Stomach (tissue), 9 donors: Measurements from ENCODE around the gene UGT1A1. TPM values are rescaled to one million over a fixed set of nuclear protein-coding genes. Genes with fewer than 3 reads are reported as not detected.

ENCODE experiments used
- DNase-seq, 2 donors: peaks; one replicate each; pipeline versions ENCODE4 v3.0.0 to v3.0.0-alpha.2; 2013 to 2019
- H3K27ac ChIP-seq, 5 donors: fragments of 200-600 bp in 4 of 5; sonication (generic) in 4 of 5; one replicate each; pipeline ENCODE4 v1.5.1; 2013 to 2019; ENCODE audit warnings: mild to moderate bottlenecking in 1 of 5, moderate library complexity in 1 of 5
- H3K27me3 ChIP-seq, 3 donors: fragments of 200-600 bp; sonication (generic); one replicate each; pipeline ENCODE4 v1.5.1; 2017 to 2019; ENCODE audit warnings: mixed run types in 1 of 3
- H3K36me3 ChIP-seq, 4 donors: fragments of 200-600 bp; sonication (generic); 1 replicate in 3 of 4; 2 replicates in 1 of 4; pipeline ENCODE4 v1.5.1; 2016 to 2019
- H3K4me1 ChIP-seq, 4 donors: fragments of 200-600 bp; sonication (generic); one replicate each; pipeline ENCODE4 v1.5.1; 2016 to 2019
- H3K4me3 ChIP-seq, 4 donors: fragments of 200-600 bp; sonication (generic) in 3 of 4; one replicate each; pipeline ENCODE4 v1.5.1; 2016 to 2019; ENCODE audit warnings: mild to moderate bottlenecking in 1 of 4
- H3K9me3 ChIP-seq, 4 donors: fragments of 200-600 bp; sonication (generic); one replicate each; pipeline ENCODE4 v1.5.1; 2016 to 2019
- EP300 ChIP-seq: sonication (generic); formaldehyde crosslinking; IDR thresholded peaks from one replicate; pipeline ENCODE4 v1.6.1; 2017; ENCODE audit warnings: antibody characterized with exemption
- POLR2A ChIP-seq, 4 donors: fragments of 450-650 bp; IDR thresholded peaks; one replicate each; pipeline ENCODE4 v1.6.1; 2016; ENCODE audit warnings: antibody characterized with exemption in 4 of 4, control low read depth in 2 of 4, mild to moderate bottlenecking in 1 of 4, moderate library complexity in 1 of 4
- POLR2AphosphoS5 ChIP-seq, 3 donors: sonication (generic); formaldehyde crosslinking; IDR thresholded peaks; one replicate each; pipeline ENCODE4 v1.6.1; 2016; ENCODE audit warnings: antibody characterized with exemption in 3 of 3
- WGBS, 5 donors: extraction: QIAGEN DNeasy Blood & Tissue Kit in 3 of 5; methylation state at CpG; one replicate each; pipeline versions ENCODE4 v1.1.5 to v1.1.7; 2013 to 2018; 5-methylcytosine and 5-hydroxymethylcytosine counted together
- intact Hi-C: fragments of 100-400 bp; cut with DNase I; formaldehyde crosslinking; loops from one replicate; pipeline ENCODE4 v1.15.1; 2023; ENCODE audit warnings: low total_unique reads
- polyA plus RNA-seq, 3 donors: library from polyadenylated mRNA; stranded (reverse); fragments of 200-250 nt; gene quantifications; one replicate each; pipeline ENCODE4 v1.2.3, GENCODE V29; 2013
- total RNA-seq, 5 donors: library from RNA; depleted of rRNA; stranded (reverse); fragments of >200 nt; gene quantifications; one replicate each; pipeline versions ENCODE4 v1.1.0 to v1.2.3, GENCODE V29; 2014 to 2016
- TF ChIP-seq, protein P1 (sequence below), 7 experiments: fragments of 450-650 bp in 4 of 7; fragments of 200-600 bp in 3 of 7; sonication (generic) in 3 of 7; IDR thresholded peaks; one replicate each; pipeline ENCODE4 v1.5.1; 2016 to 2019; ENCODE audit warnings: antibody characterized with exemption in 7 of 7, control low read depth in 2 of 7, mild to moderate bottlenecking in 1 of 7
- donor health status: healthy with polysubstance abuse.
- donor health status: Bipolar disorder and iron deficiency.
- donor health status: healthy.

UGT1A1 gene
- total and polyA plus RNA-seq, 8 donors = 0.43 to 73.0 (median 0.89) TPM; not detected in 3

DNA sequence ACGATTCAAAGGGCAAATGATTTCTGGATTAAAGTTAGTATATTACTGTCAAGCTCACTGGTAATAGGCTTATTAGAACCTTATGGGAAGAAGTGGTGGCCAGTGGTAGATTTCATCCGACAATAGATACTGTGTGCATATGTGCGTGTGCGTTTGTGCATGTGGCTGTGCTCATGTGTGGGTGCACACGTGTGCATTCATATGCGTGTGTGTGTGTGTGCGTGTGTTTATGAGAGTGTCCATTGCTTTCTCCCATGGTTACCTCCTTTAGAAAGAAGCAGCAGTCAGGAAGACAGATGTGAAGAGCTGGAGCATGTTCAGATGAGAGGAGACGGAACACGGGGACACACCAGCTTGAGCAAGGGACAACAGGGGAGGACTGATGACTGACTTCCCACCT, 9.2 kb downstream of the UGT1A1 start:
- 93 to 96% (median 94%) methylated on average over 9 of the region's 9 CpGs for WGBS, 5 donors

GRCh38 chr2:233772153-233772552, 12.1 kb downstream of the UGT1A1 start:
- DNase-seq = no peak
- WGBS, 5 donors = 90 to 93% (median 92%) methylated on average over 16 of the region's 16 CpGs
- TF ChIP-seq EP300 = no peak
- TF ChIP-seq POLR2A (IDR thresholded peaks at IDR 0.05) = no peak
- TF ChIP-seq, protein P1, sequence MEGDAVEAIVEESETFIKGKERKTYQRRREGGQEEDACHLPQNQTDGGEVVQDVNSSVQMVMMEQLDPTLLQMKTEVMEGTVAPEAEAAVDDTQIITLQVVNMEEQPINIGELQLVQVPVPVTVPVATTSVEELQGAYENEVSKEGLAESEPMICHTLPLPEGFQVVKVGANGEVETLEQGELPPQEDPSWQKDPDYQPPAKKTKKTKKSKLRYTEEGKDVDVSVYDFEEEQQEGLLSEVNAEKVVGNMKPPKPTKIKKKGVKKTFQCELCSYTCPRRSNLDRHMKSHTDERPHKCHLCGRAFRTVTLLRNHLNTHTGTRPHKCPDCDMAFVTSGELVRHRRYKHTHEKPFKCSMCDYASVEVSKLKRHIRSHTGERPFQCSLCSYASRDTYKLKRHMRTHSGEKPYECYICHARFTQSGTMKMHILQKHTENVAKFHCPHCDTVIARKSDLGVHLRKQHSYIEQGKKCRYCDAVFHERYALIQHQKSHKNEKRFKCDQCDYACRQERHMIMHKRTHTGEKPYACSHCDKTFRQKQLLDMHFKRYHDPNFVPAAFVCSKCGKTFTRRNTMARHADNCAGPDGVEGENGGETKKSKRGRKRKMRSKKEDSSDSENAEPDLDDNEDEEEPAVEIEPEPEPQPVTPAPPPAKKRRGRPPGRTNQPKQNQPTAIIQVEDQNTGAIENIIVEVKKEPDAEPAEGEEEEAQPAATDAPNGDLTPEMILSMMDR (IDR thresholded peaks at IDR 0.05) = no peak
- no peak for TF ChIP-seq POLR2AphosphoS5 (IDR thresholded peaks at IDR 0.05)

More for the DNA sequence above, 9.2 kb downstream of the UGT1A1 start:
- TF ChIP-seq EP300 = no peak
- no peak for DNase-seq
- no peak overlapping the region for H3K27ac ChIP-seq
- peaks cover 0 to 13% (median 4%) of the 10 kb centered on the region in 4 donors for H3K36me3 ChIP-seq
- H3K27me3 ChIP-seq = no peaks in the 10 kb centered on the region
- no peaks in the 10 kb centered on the region for H3K4me1 ChIP-seq
- H3K9me3 ChIP-seq = no peaks in the 10 kb centered on the region
- intact Hi-C loops = no loop called here
- H3K4me3 ChIP-seq = no peak overlapping the region

GRCh38 chr2:233772583-233772982, 12.5 kb downstream of the UGT1A1 start:
- TF ChIP-seq POLR2AphosphoS5 (IDR thresholded peaks at IDR 0.05) = no peak
- TF ChIP-seq EP300 = no peak
- TF ChIP-seq, protein P1 (IDR thresholded peaks at IDR 0.05) = no peak
- no peak for TF ChIP-seq POLR2A (IDR thresholded peaks at IDR 0.05)
- intact Hi-C loops = no loop called here
- peaks cover 0 to 13% (median 4%) of the 10 kb centered on the region in 4 donors for H3K36me3 ChIP-seq
- DNase-seq = no peak
- 64 to 75% (median 73%) methylated on average over 5 of the region's 5 CpGs for WGBS, 5 donors
- H3K9me3 ChIP-seq = peaks cover 3 to 20% (median 10%) of the 10 kb centered on the region in 4 donors
- H3K4me1 ChIP-seq = no peaks in the 10 kb centered on the region
- no peak overlapping the region for H3K4me3 ChIP-seq
- no peak overlapping the region for H3K27ac ChIP-seq
- no peaks in the 10 kb centered on the region for H3K27me3 ChIP-seq

More at GRCh38 chr2:233772153-233772552, 12.1 kb downstream of the UGT1A1 start:
- Histone ChIP-seq H3K27me3 (no peaks in the 10 kb centered on the region), H3K36me3 (peaks cover 0 to 13% (median 4%) of the 10 kb centered on the region in 4 donors), H3K27ac (no peak overlapping the region), H3K4me1 (no peaks in the 10 kb centered on the region), H3K9me3 (peaks cover 3 to 19% (median 9%) of the 10 kb centered on the region in 4 donors), H3K4me3 (no peak overlapping the region)
- intact Hi-C loops = no loop called here

GRCh38 chr2:233773854-233774253, 13.8 kb downstream of the UGT1A1 start:
- 86 to 92% (median 91%) methylated on average over 5 of the region's 5 CpGs for WGBS, 5 donors
- no peak overlapping the region for H3K4me3 ChIP-seq
- peaks cover 0 to 13% (median 4%) of the 10 kb centered on the region in 4 donors for H3K36me3 ChIP-seq
- no peak overlapping the region for H3K27ac ChIP-seq
- TF ChIP-seq EP300 = no peak
- TF ChIP-seq, protein P1 (IDR thresholded peaks at IDR 0.05) = no peak
- no peak for TF ChIP-seq POLR2A (IDR thresholded peaks at IDR 0.05)
- TF ChIP-seq POLR2AphosphoS5 (IDR thresholded peaks at IDR 0.05) = no peak
- H3K27me3 ChIP-seq = no peaks in the 10 kb centered on the region
- no peaks in the 10 kb centered on the region for H3K4me1 ChIP-seq
- H3K9me3 ChIP-seq = peaks cover 3 to 20% (median 10%) of the 10 kb centered on the region in 4 donors
- no peak for DNase-seq
- intact Hi-C loops = no loop called here

GRCh38 chr2:233775414-233775813, 15.3 kb downstream of the UGT1A1 start:
- Histone ChIP-seq H3K4me1 (no peaks in the 10 kb centered on the region), H3K27me3 (no peaks in the 10 kb centered on the region), H3K9me3 (peaks cover 3 to 20% (median 10%) of the 10 kb centered on the region in 4 donors), H3K36me3 (peaks cover 0 to 5% (median 2%) of the 10 kb centered on the region in 4 donors), H3K4me3 (no peak overlapping the region), H3K27ac (no peak overlapping the region)
- intact Hi-C loops = no loop called here
- no peak for TF ChIP-seq POLR2A (IDR thresholded peaks at IDR 0.05)
- DNase-seq = no peak
- WGBS, 5 donors = 94 to 99% (median 97%) methylated on average over 6 of the region's 6 CpGs
